ENCODE measurements around the gene B3GNT2. TPM values are rescaled to one million over a fixed set of nuclear protein-coding genes. Genes with fewer than 3 reads are reported as not detected.
"Not testable (repeated sequence)": the region's sequence is repeated elsewhere in the genome, so short reads cannot be mapped to it uniquely, and the experiment has no call there.

The B3GNT2 gene, protein sequence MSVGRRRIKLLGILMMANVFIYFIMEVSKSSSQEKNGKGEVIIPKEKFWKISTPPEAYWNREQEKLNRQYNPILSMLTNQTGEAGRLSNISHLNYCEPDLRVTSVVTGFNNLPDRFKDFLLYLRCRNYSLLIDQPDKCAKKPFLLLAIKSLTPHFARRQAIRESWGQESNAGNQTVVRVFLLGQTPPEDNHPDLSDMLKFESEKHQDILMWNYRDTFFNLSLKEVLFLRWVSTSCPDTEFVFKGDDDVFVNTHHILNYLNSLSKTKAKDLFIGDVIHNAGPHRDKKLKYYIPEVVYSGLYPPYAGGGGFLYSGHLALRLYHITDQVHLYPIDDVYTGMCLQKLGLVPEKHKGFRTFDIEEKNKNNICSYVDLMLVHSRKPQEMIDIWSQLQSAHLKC
- 5.5 and 14.0 TPM in 2 replicates for total RNA-seq (2014; rRNA removed; shearing (Covaris generic))

DNA sequence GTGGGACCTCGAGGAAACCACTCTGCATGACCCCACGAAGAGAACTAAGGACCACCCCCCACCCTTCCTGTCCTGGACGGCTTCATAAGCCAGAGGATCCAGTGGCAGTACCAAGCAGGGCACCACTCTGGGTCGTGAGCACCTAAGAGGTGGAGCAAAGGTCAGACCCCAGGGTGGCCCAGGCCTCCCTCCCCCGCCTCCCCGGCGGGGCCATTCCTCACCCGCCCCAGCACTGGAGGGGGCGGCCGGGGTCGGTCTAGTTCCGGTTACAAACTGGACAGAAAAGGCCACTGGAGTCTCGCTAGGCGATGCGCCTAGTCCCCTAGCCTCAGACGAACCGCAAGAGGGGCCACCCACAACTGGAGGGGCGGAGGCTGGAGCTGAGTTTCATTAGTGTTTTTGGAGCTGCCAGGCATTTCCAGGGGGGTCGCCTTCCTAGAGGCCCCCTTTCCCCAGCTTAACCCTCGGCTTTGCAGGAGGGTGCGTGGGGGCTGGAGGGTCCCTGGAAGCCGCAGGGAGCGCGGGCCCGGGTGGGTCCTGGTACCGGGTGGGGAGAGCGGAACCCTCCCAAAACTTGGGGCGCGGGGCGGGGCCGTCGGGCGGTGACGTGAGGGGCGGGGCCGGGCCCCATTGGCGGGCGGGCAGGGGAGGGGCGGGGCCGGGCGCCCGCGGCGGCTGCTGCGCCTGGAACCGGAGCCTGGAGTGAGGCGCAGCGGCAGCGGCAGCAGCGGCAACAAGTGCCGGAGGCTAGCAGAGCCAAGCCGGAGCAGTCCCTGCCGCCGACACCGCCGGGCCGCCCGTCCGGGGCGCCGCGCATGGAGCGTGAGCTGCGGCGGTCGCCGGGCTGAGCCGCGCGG lies at the start of gene B3GNT2:
TSS of gene B3GNT2 (plus strand) at position 695 of the 857 bp plus-strand sequence. CDS start 26,106 bp downstream, outside the sequence.
- 0 out of 2 replicates have a peak, but pooled peaks cover 2% of the 10 kb centered on the region for H3K9me3 ChIP-seq (replicated peaks)
- H3K27ac ChIP-seq: peak within 1 kb of the TSS; percentile 9
- DNase-seq (ENCODE audit: low read depth in 1 of 2, low spot score in 2 of 2): peak; percentile 37 to 63
- no peaks in the 10 kb centered on the region; the same call in 1 of the 2 replicates for H3K27me3 ChIP-seq (replicated peaks)
- H3K36me3 ChIP-seq: peaks cover 3% of the 10 kb centered on the region; the same call in 1 of the 2 replicates
- 0 out of 2 replicates have a peak, but pooled peaks cover 3% of the 10 kb centered on the region for H3K4me1 ChIP-seq (replicated peaks)
- H3K4me3 ChIP-seq: peak within 1 kb of the TSS; percentile 96

DNA sequence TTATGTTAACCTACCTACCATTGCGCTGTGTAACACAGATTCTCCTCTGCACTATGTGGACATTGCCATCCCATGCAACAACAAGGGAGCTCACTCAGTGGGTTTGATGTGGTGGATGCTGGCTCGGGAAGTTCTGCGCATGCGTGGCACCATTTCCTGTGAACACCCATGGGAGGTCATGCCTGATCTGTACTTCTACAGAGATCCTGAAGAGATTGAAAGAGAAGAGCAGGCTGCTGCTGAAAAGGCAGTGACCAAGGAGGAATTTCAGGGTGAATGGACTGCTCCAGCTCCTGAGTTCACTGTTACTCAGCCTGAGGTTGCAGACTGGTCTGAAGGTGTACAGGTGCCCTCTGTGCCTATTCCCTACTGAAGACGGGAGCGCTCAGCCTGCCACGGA lies 49.1 kb upstream of the B3GNT2 start:
- H3K4me1 ChIP-seq (replicated peaks); H3K36me3 ChIP-seq; H3K27ac ChIP-seq; DNase-seq (ENCODE audit: low read depth in 1 of 2, low spot score in 2 of 2); H3K4me3 ChIP-seq; H3K27me3 ChIP-seq (replicated peaks); H3K9me3 ChIP-seq (replicated peaks): not testable (repeated sequence)

DNA sequence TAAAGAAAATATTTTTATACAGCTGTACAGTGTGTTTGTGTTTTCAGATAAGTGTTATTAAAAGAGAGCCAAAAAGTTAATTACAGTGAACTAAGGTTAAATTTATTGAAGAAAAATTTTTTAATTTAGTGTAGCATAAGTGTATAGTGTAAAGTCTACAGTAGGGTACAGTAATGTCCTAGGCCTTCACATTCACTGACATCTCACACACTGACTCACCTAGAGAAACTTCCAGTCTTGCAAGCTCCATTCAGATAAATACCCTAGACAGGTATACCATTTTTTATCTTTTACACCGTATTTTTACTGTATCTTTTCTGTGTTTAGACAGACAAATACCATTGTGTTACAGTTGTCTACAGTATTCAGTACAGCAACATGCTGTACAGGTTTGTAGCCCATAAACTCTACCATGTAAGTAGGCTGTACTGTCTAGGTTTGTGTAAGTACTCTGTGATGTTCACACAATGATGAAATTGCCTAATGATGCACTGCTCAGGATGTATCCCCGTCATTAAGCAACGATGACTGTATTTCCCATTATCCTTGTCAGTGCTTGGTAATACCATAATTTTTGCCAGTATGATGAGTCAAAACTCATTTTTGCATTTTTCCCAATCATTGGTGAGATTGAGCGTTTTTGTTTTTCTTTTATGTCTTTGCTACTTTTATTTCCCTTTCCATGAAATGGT lies 48.2 kb upstream of the B3GNT2 start:
- Histone ChIP-seq H3K4me3 (no peak overlapping the region), H3K9me3 (replicated peaks) (no peaks in the 10 kb centered on the region), H3K27me3 (replicated peaks) (no peaks in the 10 kb centered on the region), H3K36me3 (no peaks in the 10 kb centered on the region), H3K4me1 (replicated peaks) (no peaks in the 10 kb centered on the region), H3K27ac (no peak overlapping the region)
- DNase-seq (ENCODE audit: low read depth in 1 of 2, low spot score in 2 of 2): no peak

DNA sequence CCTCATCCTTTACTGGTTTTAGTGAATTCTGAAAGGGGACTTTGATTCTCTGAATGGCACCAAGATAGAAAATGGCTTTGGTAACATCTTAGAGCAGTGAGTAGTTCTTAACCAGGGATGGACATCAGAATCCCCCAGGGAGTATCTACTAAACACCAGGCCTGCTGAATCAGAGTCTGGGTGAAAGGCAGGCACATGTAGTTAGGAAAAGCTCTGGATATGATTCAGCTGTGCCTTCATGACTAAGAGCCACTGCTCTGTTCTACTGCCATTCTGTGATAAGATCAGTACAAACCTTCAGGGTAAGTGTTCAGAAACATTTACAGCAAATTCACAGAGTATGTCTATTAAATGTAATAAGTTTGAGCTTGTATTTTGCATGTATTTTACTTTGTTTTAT lies 46.2 kb upstream of the B3GNT2 start:
- H3K9me3 ChIP-seq (replicated peaks): no peaks in the 10 kb centered on the region
- no peak for DNase-seq (ENCODE audit: low read depth in 1 of 2, low spot score in 2 of 2)
- H3K36me3 ChIP-seq: no peaks in the 10 kb centered on the region
- no peaks in the 10 kb centered on the region for H3K4me1 ChIP-seq (replicated peaks)
- no peak overlapping the region for H3K27ac ChIP-seq
- no peaks in the 10 kb centered on the region for H3K27me3 ChIP-seq (replicated peaks)
- no peak overlapping the region for H3K4me3 ChIP-seq

DNA sequence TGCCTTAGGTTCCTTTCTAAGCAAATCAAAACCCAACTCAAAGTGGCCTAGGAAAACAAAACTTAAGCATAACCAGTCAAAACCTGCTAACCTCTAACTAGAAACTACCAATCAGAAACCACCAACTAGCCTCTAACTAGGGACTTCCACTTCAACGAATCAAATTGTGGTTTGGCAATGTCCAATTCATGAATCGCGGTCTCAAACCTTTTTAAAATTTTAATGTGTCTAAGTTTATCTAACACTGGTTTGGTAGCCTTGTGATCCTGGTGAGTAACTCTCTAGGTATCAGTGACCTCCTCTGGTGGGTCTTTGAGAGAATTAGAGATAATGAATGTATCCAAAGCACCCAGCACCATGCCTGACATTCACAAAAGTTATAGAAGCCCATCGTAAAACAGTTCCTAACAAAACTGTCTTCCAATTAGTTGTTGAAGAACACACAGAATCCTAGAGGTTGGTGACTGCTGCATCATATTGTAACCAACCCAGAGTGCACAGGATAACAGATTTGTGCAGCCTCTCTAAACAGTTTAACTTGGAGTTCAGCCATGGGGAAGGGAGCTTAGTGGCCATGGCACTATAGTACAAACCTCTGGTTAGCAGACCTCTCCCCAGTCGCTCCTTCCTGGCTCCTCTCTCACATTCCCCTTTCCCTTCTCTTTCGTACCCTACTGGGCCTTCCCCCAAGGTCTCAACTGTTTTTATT lies 45.2 kb upstream of the B3GNT2 start:
- no peaks in the 10 kb centered on the region for H3K36me3 ChIP-seq
- no peak overlapping the region for H3K4me3 ChIP-seq
- H3K27ac ChIP-seq: no peak overlapping the region
- no peak for DNase-seq (ENCODE audit: low read depth in 1 of 2, low spot score in 2 of 2)
- H3K9me3 ChIP-seq (replicated peaks): no peaks in the 10 kb centered on the region
- no peaks in the 10 kb centered on the region for H3K27me3 ChIP-seq (replicated peaks)
- no peaks in the 10 kb centered on the region for H3K4me1 ChIP-seq (replicated peaks)

DNA sequence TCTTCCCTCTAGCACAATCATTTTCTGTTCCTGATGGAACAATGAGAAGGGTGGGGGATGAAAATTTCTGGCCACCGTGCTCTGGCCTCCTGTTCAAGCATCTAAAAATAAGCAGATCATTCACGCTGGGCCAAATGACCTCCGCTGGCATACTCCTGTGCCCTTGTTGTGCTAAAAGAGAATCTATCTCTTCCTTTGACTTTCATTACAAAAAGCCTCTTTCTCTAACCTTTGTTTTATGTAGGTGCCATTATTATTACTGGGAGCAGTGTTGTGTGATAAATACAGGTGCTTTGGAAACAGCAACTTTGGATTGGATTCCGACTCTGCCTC lies 44.6 kb upstream of the B3GNT2 start:
- H3K4me3 ChIP-seq: no peak overlapping the region
- H3K36me3 ChIP-seq: no peaks in the 10 kb centered on the region
- no peaks in the 10 kb centered on the region for H3K4me1 ChIP-seq (replicated peaks)
- H3K27ac ChIP-seq: no peak overlapping the region
- no peak for DNase-seq (ENCODE audit: low read depth in 1 of 2, low spot score in 2 of 2)
- H3K27me3 ChIP-seq (replicated peaks): no peaks in the 10 kb centered on the region
- no peaks in the 10 kb centered on the region for H3K9me3 ChIP-seq (replicated peaks)

DNA sequence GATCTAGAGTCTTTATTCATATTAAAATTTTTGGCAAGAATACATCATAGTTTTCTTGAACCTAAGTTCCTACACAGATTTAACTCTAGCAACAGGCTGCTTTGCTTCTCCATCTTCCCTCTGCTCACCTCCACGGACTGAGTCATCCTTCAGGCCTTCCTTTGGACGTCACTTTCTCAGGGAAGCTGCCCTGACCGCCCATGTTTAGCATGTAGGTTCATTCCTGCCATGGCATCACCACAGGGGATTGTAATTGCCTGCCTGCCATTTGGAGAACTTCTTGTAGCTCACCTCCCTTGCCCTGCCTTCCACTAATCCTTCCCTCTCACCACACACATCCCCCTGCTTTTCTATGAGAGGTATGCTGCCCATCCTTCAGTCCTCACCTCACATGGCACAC lies 43.9 kb upstream of the B3GNT2 start:
- no peak for DNase-seq (ENCODE audit: low read depth in 1 of 2, low spot score in 2 of 2)
- no peak overlapping the region for H3K4me3 ChIP-seq
- H3K9me3 ChIP-seq (replicated peaks): no peaks in the 10 kb centered on the region
- H3K4me1 ChIP-seq (replicated peaks): no peaks in the 10 kb centered on the region
- H3K27ac ChIP-seq: no peak overlapping the region
- no peaks in the 10 kb centered on the region for H3K27me3 ChIP-seq (replicated peaks)
- H3K36me3 ChIP-seq: no peaks in the 10 kb centered on the region

DNA sequence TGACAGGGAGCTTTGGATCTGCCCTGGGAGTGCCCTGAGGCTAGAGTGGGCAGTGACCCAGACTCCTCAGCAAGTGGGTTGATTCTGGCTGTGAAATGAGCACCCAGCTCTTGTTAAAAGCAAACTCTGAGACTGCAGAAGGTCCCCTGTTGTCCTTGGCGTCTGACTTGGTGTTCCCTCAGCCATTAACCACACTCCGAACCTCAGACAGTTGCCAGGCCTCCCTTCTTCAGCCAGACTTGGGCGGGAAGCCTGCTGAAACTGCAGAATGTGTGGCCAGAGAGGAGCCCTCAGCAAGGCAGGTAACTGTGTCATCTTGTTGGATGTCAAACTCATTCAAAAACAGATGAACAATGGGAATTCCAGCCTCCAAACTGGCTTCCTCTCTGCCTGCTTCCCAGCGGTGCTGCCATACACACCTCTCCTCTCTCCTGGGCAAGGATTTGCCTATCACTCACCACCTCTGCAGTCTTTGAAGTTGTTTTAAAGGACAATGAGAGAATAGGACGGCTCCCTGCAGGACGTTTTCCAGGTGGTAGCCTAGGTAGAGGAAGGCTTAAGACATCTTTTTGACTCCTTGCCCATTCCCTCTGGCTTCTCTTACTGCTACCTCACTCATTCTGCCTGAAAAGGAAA lies 38.9 kb upstream of the B3GNT2 start:
- no peak overlapping the region for H3K27ac ChIP-seq
- H3K27me3 ChIP-seq (replicated peaks): no peaks in the 10 kb centered on the region
- H3K9me3 ChIP-seq (replicated peaks): no peaks in the 10 kb centered on the region
- no peaks in the 10 kb centered on the region for H3K4me1 ChIP-seq (replicated peaks)
- H3K36me3 ChIP-seq: no peaks in the 10 kb centered on the region
- H3K4me3 ChIP-seq: no peak overlapping the region
- no peak for DNase-seq (ENCODE audit: low read depth in 1 of 2, low spot score in 2 of 2)

DNA sequence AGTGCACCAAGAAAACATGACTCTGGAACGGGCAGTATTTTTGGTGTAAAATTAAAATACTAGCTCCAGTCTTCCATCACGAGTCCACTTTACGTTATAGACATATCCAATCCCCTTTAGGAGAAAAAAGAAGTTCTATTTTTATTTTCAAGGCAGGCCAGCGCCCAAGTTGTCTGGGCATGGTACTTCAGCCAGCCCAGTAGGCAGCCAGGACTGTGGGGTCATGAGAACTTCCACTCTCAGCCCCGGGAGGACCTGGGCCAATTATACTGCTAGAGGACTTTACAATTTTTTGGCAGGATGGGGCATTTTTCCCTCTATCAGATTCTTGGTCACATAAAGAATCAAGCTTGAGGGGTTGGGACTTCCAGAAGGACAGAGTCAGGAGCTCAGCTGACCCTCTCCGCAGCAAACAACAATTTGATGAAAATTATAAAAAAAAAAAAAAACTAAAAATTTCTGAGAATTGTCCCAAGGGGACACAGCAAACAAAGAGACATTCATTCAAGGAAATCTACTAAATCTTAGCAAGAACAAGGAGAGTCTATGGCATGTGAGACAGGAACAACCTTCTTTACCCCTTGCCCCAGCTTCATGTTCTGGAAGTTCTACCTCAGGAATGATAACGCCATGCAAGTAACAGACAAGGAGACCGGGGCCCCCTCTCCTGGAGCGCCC lies 37.3 kb upstream of the B3GNT2 start:
- Histone ChIP-seq H3K4me3 (no peak overlapping the region), H3K36me3 (no peaks in the 10 kb centered on the region), H3K9me3 (replicated peaks) (no peaks in the 10 kb centered on the region), H3K4me1 (replicated peaks) (no peaks in the 10 kb centered on the region), H3K27me3 (replicated peaks) (no peaks in the 10 kb centered on the region), H3K27ac (no peak overlapping the region)
- no peak for DNase-seq (ENCODE audit: low read depth in 1 of 2, low spot score in 2 of 2)

DNA sequence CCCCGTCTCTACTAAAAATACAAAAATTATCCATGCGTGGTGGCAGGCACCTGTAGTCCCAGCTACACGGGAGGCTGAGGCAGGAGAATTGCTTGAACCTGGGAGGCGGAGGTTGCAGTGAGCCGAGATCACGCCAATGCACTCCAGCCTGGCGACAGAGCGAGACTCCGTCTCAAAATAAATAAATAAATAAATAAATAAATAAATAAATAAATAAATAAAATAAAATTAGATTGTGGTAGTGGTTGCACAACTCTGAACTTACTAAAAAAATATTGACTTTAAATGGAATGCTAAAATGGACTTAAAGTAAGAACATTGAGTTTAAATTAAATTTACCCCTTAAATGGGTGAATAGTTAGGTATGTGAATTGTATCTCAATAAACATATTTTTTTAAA lies 35.2 kb upstream of the B3GNT2 start:
- H3K9me3 ChIP-seq (replicated peaks); H3K27me3 ChIP-seq (replicated peaks); H3K36me3 ChIP-seq; H3K27ac ChIP-seq; DNase-seq (ENCODE audit: low read depth in 1 of 2, low spot score in 2 of 2); H3K4me3 ChIP-seq; H3K4me1 ChIP-seq (replicated peaks): not testable (repeated sequence)

DNA sequence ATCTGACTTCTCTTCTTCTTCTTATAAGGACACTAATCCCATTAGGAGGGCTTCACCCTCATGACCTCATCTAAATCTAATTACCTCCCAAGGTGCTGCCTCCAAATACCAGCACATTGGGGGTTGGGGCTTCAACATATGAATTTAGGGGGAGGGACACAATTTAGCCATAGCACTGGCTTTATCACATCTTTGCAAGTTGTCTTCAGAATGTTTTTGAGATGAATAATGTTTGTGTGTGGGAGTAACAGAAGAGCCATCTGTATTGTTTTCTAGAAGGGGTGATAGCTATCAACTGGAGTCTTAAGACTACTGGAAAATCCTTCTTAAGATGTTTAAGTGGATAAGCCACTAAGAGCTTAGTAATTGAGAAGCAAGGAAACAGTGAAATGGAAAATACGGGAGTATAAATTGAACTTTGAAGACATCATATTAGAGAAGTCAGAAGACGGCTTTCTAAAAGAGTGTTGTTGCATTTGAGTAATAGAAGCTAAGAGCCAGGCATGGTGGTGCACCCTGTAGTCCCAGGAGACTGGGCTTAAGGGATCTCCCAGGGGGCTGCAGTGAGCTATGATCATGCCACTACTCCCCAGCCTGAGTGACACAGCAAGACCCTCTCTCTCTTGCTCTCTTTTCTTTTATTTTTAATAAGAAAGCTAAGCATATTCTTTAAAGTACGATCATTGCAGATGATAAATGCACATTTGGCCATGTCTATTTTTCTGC lies 32.6 kb upstream of the B3GNT2 start:
- H3K27ac ChIP-seq: no peak overlapping the region
- H3K9me3 ChIP-seq (replicated peaks): no peaks in the 10 kb centered on the region
- no peaks in the 10 kb centered on the region for H3K36me3 ChIP-seq
- no peaks in the 10 kb centered on the region for H3K27me3 ChIP-seq (replicated peaks)
- no peak overlapping the region for H3K4me3 ChIP-seq
- H3K4me1 ChIP-seq (replicated peaks): no peaks in the 10 kb centered on the region
- DNase-seq (ENCODE audit: low read depth in 1 of 2, low spot score in 2 of 2): no peak

DNA sequence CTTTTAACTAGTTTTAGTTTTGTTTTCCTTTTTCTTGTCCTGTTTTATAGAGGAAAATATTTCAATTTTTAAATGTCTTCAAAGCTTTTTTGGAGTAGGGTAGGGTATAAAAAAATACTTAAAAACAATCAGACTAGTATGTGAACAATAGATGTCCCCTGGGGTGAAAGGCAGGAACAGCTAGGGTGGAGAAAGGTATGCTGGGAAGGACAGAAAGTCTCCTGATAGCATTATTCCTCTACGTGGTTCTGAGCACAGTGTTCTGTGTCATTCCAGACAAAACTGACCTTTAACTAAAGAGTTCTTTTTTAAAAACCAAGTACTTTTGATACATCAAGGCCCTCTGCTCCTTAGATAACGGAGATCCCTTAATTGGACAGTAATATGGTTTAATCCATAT lies 32.1 kb upstream of the B3GNT2 start:
- Histone ChIP-seq H3K27me3 (replicated peaks) (no peaks in the 10 kb centered on the region), H3K4me1 (replicated peaks) (no peaks in the 10 kb centered on the region), H3K9me3 (replicated peaks) (no peaks in the 10 kb centered on the region), H3K36me3 (no peaks in the 10 kb centered on the region), H3K4me3 (no peak overlapping the region), H3K27ac (no peak overlapping the region)
- DNase-seq (ENCODE audit: low read depth in 1 of 2, low spot score in 2 of 2): no peak

All from SJSA1 (cell line).